BLaER1 treated with 17β-estradiol and CSF1 and Interleukin-3, amounts not matched to agents 10 nM and 100 nM (cell line): Measurements from ENCODE around the gene VPREB3.
A peak's percentile ranks its signal among the peaks of the same experiment; 100 is the strongest.

Source experiments
- H3K27ac ChIP-seq, 11 experiments: shearing (Covaris generic); formaldehyde crosslinking; 2 replicates each; pipeline ENCODE4 v1.8.1; 2022
- H3K27me3 ChIP-seq, 11 experiments: shearing (Covaris generic); formaldehyde crosslinking; 2 replicates each; pipeline ENCODE4 v1.8.1; 2022
- H3K36me3 ChIP-seq, 11 experiments: shearing (Covaris generic); formaldehyde crosslinking; 2 replicates each; pipeline ENCODE4 v1.8.1; 2022
- H3K4me1 ChIP-seq, 10 experiments: shearing (Covaris generic); formaldehyde crosslinking; 2 replicates each; pipeline ENCODE4 v1.8.1; 2022
- H3K4me2 ChIP-seq, 11 experiments: shearing (Covaris generic); formaldehyde crosslinking; 2 replicates each; pipeline ENCODE4 v1.8.1; 2022
- H3K4me3 ChIP-seq, 10 experiments: shearing (Covaris generic); formaldehyde crosslinking; 2 replicates each; pipeline ENCODE4 v1.8.1; 2022
- H3K9ac ChIP-seq, 11 experiments: shearing (Covaris generic); formaldehyde crosslinking; 2 replicates each; pipeline ENCODE4 v1.8.1; 2022
- H3K9me3 ChIP-seq, 11 experiments: shearing (Covaris generic); formaldehyde crosslinking; replicated peaks in 1 of 11; 2 replicates each; pipeline ENCODE4 v1.8.1; 2022
- H4K20me1 ChIP-seq, 11 experiments: shearing (Covaris generic); formaldehyde crosslinking; 2 replicates each; pipeline ENCODE4 v1.8.1; 2022
- Cebpa-rat ChIP-seq, 11 experiments: shearing (Covaris generic); IDR thresholded peaks; 2 replicates each; pipeline ENCODE4 v1.8.1; 2022

Gene VPREB3

DNA sequence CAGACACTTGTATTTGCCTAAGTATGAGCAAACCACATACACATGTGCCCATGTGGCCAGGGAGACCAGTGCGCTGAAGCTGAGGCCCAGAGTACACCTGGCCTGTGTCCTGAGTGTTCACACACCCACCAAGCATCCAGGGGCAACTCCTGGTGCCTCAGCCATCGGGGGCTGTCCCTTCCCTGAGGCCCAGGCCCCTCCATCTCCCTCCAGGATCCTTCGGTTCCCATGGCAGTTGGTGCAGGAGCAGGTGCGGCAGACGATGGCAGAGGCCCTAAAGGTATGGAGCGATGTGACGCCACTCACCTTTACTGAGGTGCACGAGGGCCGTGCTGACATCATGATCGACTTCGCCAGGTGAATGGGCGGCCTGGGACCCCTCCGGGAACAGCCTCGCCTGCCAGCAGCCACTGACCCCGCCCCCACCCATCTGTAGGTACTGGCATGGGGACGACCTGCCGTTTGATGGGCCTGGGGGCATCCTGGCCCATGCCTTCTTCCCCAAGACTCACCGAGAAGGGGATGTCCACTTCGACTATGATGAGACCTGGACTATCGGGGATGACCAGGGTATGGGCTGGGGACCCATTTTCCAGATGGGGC is 26.0 kb upstream of the VPREB3 start:
- H3K9me3 ChIP-seq, result no peaks in the 10 kb centered on the region
- H4K20me1 ChIP-seq, result peaks cover 0 to 7% (median 0%) of the 10 kb centered on the region in 11 experiments; a peak in 3 of 22 replicates
- no peak overlapping the region for H3K4me2 ChIP-seq
- no peak overlapping the region for H3K4me3 ChIP-seq
- peaks cover 0 to 56% (median 18%) of the 10 kb centered on the region in 11 experiments; a peak in 10 of 22 replicates for H3K36me3 ChIP-seq
- no peaks in the 10 kb centered on the region for H3K27me3 ChIP-seq
- peaks cover 19 to 79% (median 73%) of the 10 kb centered on the region in 10 experiments for H3K4me1 ChIP-seq
- TF ChIP-seq Cebpa-rat (IDR thresholded peaks at IDR 0.05), result no peak
- H3K27ac ChIP-seq, result no peak overlapping the region
- H3K9ac ChIP-seq, result no peak overlapping the region

GRCh38 chr22:23779731-23780130 is 25.5 kb upstream of the VPREB3 start:
- no peaks in the 10 kb centered on the region for H3K9me3 ChIP-seq
- no peak overlapping the region for H3K9ac ChIP-seq
- H4K20me1 ChIP-seq, result peaks cover 0 to 7% (median 0%) of the 10 kb centered on the region in 11 experiments; a peak in 3 of 22 replicates
- H3K4me3 ChIP-seq, result no peak overlapping the region
- H3K36me3 ChIP-seq, result peaks cover 0 to 56% (median 18%) of the 10 kb centered on the region in 11 experiments; a peak in 10 of 22 replicates
- no peak for TF ChIP-seq Cebpa-rat (IDR thresholded peaks at IDR 0.05)
- H3K27ac ChIP-seq, result 0 out of 22 replicates have a peak overlapping the region, but pooled peaks of 1 of the 11 experiments have one; percentile 70
- H3K4me2 ChIP-seq, result no peak overlapping the region
- no peaks in the 10 kb centered on the region for H3K27me3 ChIP-seq
- peaks cover 17 to 79% (median 73%) of the 10 kb centered on the region in 10 experiments for H3K4me1 ChIP-seq

- H3K27me3 ChIP-seq, result no peaks in the 10 kb centered on the region
- H3K4me3 ChIP-seq, result no peak overlapping the region
- H3K36me3 ChIP-seq, result peaks cover 0 to 56% (median 18%) of the 10 kb centered on the region in 11 experiments; a peak in 10 of 22 replicates
- no peaks in the 10 kb centered on the region for H3K9me3 ChIP-seq
- peaks cover 0 to 7% (median 0%) of the 10 kb centered on the region in 11 experiments; a peak in 3 of 22 replicates for H4K20me1 ChIP-seq
- 0 out of 22 replicates have a peak overlapping the region, but pooled peaks of 2 of the 11 experiments have one; percentile 10 to 70 for H3K27ac ChIP-seq
- no peak overlapping the region; a peak in 1 of 22 replicates for H3K9ac ChIP-seq
- no peak for TF ChIP-seq Cebpa-rat (IDR thresholded peaks at IDR 0.05)
- peaks cover 10 to 79% (median 73%) of the 10 kb centered on the region in 10 experiments for H3K4me1 ChIP-seq
- no peak overlapping the region for H3K4me2 ChIP-seq
These were observed 24.9 kb upstream of the VPREB3 start for GRCh38 chr22:23779083-23779482.

GRCh38 chr22:23778577-23778900 is 24.3 kb upstream of the VPREB3 start:
- H3K4me2 ChIP-seq, result no peak overlapping the region
- peaks cover 0 to 7% (median 0%) of the 10 kb centered on the region in 11 experiments; a peak in 3 of 22 replicates for H4K20me1 ChIP-seq
- peak overlapping the region in 4 of 11 experiments; percentile 10 to 70 (median 30); a peak in 3 of 22 replicates for H3K27ac ChIP-seq
- H3K4me1 ChIP-seq, result peaks cover 5 to 79% (median 73%) of the 10 kb centered on the region in 10 experiments
- H3K27me3 ChIP-seq, result no peaks in the 10 kb centered on the region
- H3K36me3 ChIP-seq, result peaks cover 0 to 54% (median 18%) of the 10 kb centered on the region in 11 experiments; a peak in 10 of 22 replicates
- H3K9me3 ChIP-seq, result no peaks in the 10 kb centered on the region
- peak overlapping the region in 1 of 11 experiments; percentile 38; a peak in 3 of 22 replicates for H3K9ac ChIP-seq
- no peak overlapping the region for H3K4me3 ChIP-seq
- no peak for TF ChIP-seq Cebpa-rat (IDR thresholded peaks at IDR 0.05)

GRCh38 chr22:23777776-23778576 is 23.8 kb upstream of the VPREB3 start:
- no peaks in the 10 kb centered on the region for H3K27me3 ChIP-seq
- peak overlapping the region in 6 of 11 experiments; percentile 15 to 70 (median 30); a peak in 7 of 22 replicates for H3K27ac ChIP-seq
- peak overlapping the region in 4 of 11 experiments; percentile 7 to 38 (median 18); a peak in 5 of 22 replicates for H3K9ac ChIP-seq
- no peak overlapping the region for H3K4me3 ChIP-seq
- H3K4me2 ChIP-seq, result peak overlapping the region in 7 of 11 experiments; percentile 7 to 59 (median 32); a peak in 5 of 22 replicates
- peaks cover 3 to 79% (median 73%) of the 10 kb centered on the region in 10 experiments; a peak in 19 of 20 replicates for H3K4me1 ChIP-seq
- H4K20me1 ChIP-seq, result peaks cover 0 to 7% (median 0%) of the 10 kb centered on the region in 11 experiments; a peak in 3 of 22 replicates
- peaks cover 0 to 48% (median 18%) of the 10 kb centered on the region in 11 experiments; a peak in 10 of 22 replicates for H3K36me3 ChIP-seq
- no peaks in the 10 kb centered on the region for H3K9me3 ChIP-seq
- no peak for TF ChIP-seq Cebpa-rat (IDR thresholded peaks at IDR 0.05)

- Histone ChIP-seq H3K4me1 (peaks cover 10 to 78% (median 71%) of the 10 kb centered on the region in 10 experiments; a peak in 18 of 20 replicates), H3K36me3 (peaks cover 0 to 29% (median 18%) of the 10 kb centered on the region in 11 experiments; a peak in 10 of 22 replicates), H3K9me3 (no peaks in the 10 kb centered on the region), H3K9ac (peak overlapping the region in 4 of 11 experiments; percentile 46 to 65 (median 55); a peak in 7 of 22 replicates), H3K27ac (peak overlapping the region in 6 of 11 experiments; percentile 0 to 70 (median 60); a peak in 9 of 22 replicates), H3K4me2 (peak overlapping the region in 9 of 11 experiments; percentile 33 to 99 (median 97); a peak in 17 of 22 replicates), H4K20me1 (peaks cover 0 to 7% (median 0%) of the 10 kb centered on the region in 11 experiments; a peak in 3 of 22 replicates), H3K4me3 (no peak overlapping the region; a peak in 1 of 20 replicates), H3K27me3 (no peaks in the 10 kb centered on the region)
- TF ChIP-seq Cebpa-rat (IDR thresholded peaks at IDR 0.05), result no peak
These were observed 21.7 kb upstream of the VPREB3 start for GRCh38 chr22:23775779-23776375.

DNA sequence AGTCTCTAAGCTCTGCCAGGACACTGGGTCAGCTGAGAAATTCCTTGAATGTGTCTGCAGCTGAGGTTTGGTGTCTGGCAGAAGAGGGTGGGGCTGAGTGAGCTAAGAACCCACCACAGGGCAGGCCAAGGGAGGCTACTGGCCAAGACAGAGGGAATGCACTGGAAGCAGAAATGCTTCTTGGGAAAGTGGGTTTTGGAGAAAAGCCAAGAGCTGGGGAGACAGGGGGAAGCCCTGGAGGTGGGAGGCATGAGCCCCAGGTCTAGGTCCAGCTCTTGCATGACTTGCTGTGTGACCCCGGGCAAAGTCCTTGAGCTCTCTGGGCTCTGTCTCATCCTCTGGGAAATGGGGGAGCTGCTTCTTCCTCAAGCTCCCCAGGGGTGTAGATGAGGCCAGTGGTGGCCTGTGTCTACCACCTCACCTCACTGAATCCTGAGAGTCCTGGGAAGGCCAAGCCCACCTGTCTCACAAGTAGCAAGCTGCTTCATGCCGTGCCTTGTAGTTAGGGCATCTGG is 20.8 kb upstream of the VPREB3 start:
- TF ChIP-seq Cebpa-rat (IDR thresholded peaks at IDR 0.05), result no peak
- H3K4me2 ChIP-seq, result peak overlapping the region in 8 of 11 experiments; percentile 93 to 99 (median 97); a peak in 15 of 22 replicates
- H3K9ac ChIP-seq, result peak overlapping the region in 1 of 11 experiments; percentile 46; a peak in 2 of 22 replicates

More for the DNA sequence above, 20.8 kb upstream of the VPREB3 start:
- Histone ChIP-seq H3K27me3 (no peaks in the 10 kb centered on the region), H3K9me3 (no peaks in the 10 kb centered on the region), H3K27ac (peak overlapping the region in 5 of 11 experiments; percentile 16 to 70 (median 63); a peak in 9 of 22 replicates), H3K36me3 (peaks cover 0 to 20% (median 10%) of the 10 kb centered on the region in 11 experiments; a peak in 10 of 22 replicates), H3K4me3 (no peak overlapping the region), H4K20me1 (peaks cover 0 to 7% (median 0%) of the 10 kb centered on the region in 11 experiments; a peak in 3 of 22 replicates), H3K4me1 (peaks cover 10 to 84% (median 78%) of the 10 kb centered on the region in 10 experiments; a peak in 18 of 20 replicates)
